PC-9 (cell line): ENCODE results near the gene SLC27A6. TPM values are rescaled to one million over a fixed set of nuclear protein-coding genes. Genes with fewer than 3 reads are reported as not detected.

Experiments used
- BruUV-seq: library from RNA; stranded (reverse); fragments of 400-500 nt; replicated peaks from 2 replicates; lab custom pipeline; 2021; lab: Mats Ljungman, UMichigan
- CTCF ChIA-PET: fragments of 300-600 bp; sonication (Branson Sonifier 250); formaldehyde crosslinking; loops from one replicate; lab custom pipeline; 2022; ENCODE audit warnings: antibody characterized with exemption; lab: Charles Lee
- POLR2A ChIA-PET: fragments of 300-600 bp; sonication (Branson Sonifier 250); formaldehyde crosslinking; loops from one replicate; lab custom pipeline; 2022; ENCODE audit warnings: antibody characterized with exemption; ENCODE audit not compliant: unreplicated experiment; lab: Charles Lee
- DNase-seq, 2 experiments: peaks; one replicate each; pipeline versions ENCODE4 v3.0.0 to v3.0.0-alpha.2; 2015 to 2022; ENCODE audit warnings: mixed read lengths in 1 of 2
- H2AFZ ChIP-seq: fragments of 200-600 bp; sonication (generic); 2 replicates; pipeline ENCODE4 v1.8.1; 2017; ENCODE audit warnings: antibody characterized with exemption
- H3F3A ChIP-seq: fragments of 200-600 bp; sonication (generic); 2 replicates; pipeline ENCODE4 v1.8.1; 2017; ENCODE audit warnings: antibody characterized with exemption, mild to moderate bottlenecking, low read depth; ENCODE audit not compliant: insufficient read depth
- H3K27ac ChIP-seq: fragments of 200-600 bp; sonication (generic); 2 replicates; pipeline ENCODE4 v1.6.1; 2016; ENCODE audit warnings: mixed run types
- H3K27me3 ChIP-seq: fragments of 200-600 bp; sonication (generic); 2 replicates; pipeline ENCODE4 v1.6.1; 2016; ENCODE audit warnings: low read depth, mixed run types; ENCODE audit not compliant: insufficient read depth
- H3K36me3 ChIP-seq: fragments of 200-600 bp; sonication (generic); 2 replicates; pipeline ENCODE4 v1.6.1; 2016; ENCODE audit warnings: low read depth, mixed run types
- H3K4me1 ChIP-seq: fragments of 200-600 bp; sonication (generic); replicated peaks from 2 replicates; pipeline ENCODE4 v1.6.1; 2016; ENCODE audit warnings: mixed run types; ENCODE audit not compliant: insufficient read depth
- H3K4me2 ChIP-seq: fragments of 200-600 bp; sonication (generic); 2 replicates; pipeline ENCODE4 v1.6.1; 2017; ENCODE audit warnings: mixed run types
- H3K4me3 ChIP-seq: fragments of 200-600 bp; sonication (generic); 2 replicates; pipeline ENCODE4 v1.6.1; 2016; ENCODE audit warnings: mixed run types
- H3K79me2 ChIP-seq: fragments of 200-600 bp; sonication (generic); 2 replicates; pipeline ENCODE4 v1.6.1; 2017; ENCODE audit warnings: low read depth, mixed run types
- H3K9me2 ChIP-seq: fragments of 200-600 bp; sonication (generic); 2 replicates; pipeline ENCODE4 v1.8.1; 2017; ENCODE audit warnings: mild to moderate bottlenecking; ENCODE audit not compliant: insufficient read depth
- H3K9me3 ChIP-seq: fragments of 200-600 bp; sonication (generic); 2 replicates; pipeline ENCODE4 v1.8.1; 2016; ENCODE audit warnings: low read depth; ENCODE audit not compliant: insufficient read depth
- H4K20me1 ChIP-seq: fragments of 200-600 bp; sonication (generic); 2 replicates; pipeline ENCODE4 v1.8.1; 2017; ENCODE audit not compliant: insufficient read depth
- CTCF ChIP-seq: fragments of 200-600 bp; sonication (generic); conservative IDR thresholded peaks from 2 replicates; pipeline ENCODE4 v1.6.1; 2017; ENCODE audit warnings: mixed run types, antibody characterized with exemption, mild to moderate bottlenecking, moderate library complexity
- EZH2 ChIP-seq: fragments of 200-600 bp; sonication (generic); IDR thresholded peaks from 2 replicates; pipeline ENCODE4 v1.8.0; 2017; ENCODE audit warnings: antibody characterized with exemption, low read depth
- intact Hi-C: fragments of 100-400 bp; cut with micrococcal nuclease; formaldehyde crosslinking; loops from one replicate; pipeline ENCODE4 v1.10.0; 2022; ENCODE audit not compliant: unreplicated experiment
- total RNA-seq: library from RNA; stranded (reverse); gene quantifications from 2 replicates; pipeline ENCODE4 v1.2.3, GENCODE V29; 2021

Gene SLC27A6
- total RNA-seq, 1 experiment from 2014 or later, result not detected

DNA sequence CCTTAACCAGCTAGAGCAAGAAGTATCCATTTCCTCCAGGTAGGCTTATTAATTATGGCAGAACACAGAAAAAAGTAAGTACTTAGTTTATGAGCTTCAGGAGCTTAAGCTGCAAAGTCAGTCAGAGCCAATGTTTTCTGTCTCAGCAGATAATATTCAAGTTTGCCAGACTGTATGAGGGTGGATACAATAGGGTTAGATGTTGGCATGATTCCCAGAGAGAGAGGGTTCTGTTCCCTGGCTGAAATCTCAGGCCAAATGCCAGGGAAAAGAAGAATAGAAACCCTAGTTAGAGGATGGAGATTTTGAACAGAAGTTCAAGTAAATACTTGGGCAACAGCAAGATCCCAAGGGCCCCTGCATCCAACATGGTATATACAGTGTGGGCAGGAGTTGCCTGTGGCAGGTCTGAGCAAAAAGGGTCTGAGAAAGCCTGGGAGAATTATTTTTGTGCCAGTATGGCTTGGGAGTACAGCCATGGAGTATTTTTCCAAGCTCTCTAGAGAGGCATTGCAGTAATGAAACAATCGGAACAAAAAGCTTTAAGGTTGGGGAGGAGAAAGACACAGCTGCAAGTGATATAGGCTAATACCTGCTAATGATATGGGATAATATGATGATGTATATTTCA is 98.3 kb downstream of the SLC27A6 start:
- H3K27ac ChIP-seq, result no peak overlapping the region
- no peaks in the 10 kb centered on the region for H3K4me1 ChIP-seq
- H3F3A ChIP-seq, result no peaks in the 10 kb centered on the region
- H4K20me1 ChIP-seq, result no peaks in the 10 kb centered on the region; the same call in 1 of the 2 replicates
- H3K4me2 ChIP-seq, result no peak overlapping the region
- no peaks in the 10 kb centered on the region for H3K27me3 ChIP-seq
- intact Hi-C loops, result no loop called here
- no peaks in the 10 kb centered on the region for H3K9me3 ChIP-seq
- no peak overlapping the region for H3K4me3 ChIP-seq
- H3K36me3 ChIP-seq, result no peaks in the 10 kb centered on the region
- BruUV-seq, result no TSS peak
- H3K9me2 ChIP-seq, result no peaks in the 10 kb centered on the region; the same call in 1 of the 2 replicates
- ChIA-PET POLR2A (no interaction called here), CTCF (no interaction called here)
- no peak overlapping the region for H2AFZ ChIP-seq
- no peak for DNase-seq
- TF ChIP-seq EZH2, result no peak
- TF ChIP-seq CTCF, result no peak
- no peaks in the 10 kb centered on the region for H3K79me2 ChIP-seq

GRCh38 chr5:129065721-129066120 is 100.4 kb downstream of the SLC27A6 start:
- CTCF ChIA-PET, result no interaction called here
- no peak for TF ChIP-seq CTCF
- no peak for TF ChIP-seq EZH2
- DNase-seq, result no peak

DNA sequence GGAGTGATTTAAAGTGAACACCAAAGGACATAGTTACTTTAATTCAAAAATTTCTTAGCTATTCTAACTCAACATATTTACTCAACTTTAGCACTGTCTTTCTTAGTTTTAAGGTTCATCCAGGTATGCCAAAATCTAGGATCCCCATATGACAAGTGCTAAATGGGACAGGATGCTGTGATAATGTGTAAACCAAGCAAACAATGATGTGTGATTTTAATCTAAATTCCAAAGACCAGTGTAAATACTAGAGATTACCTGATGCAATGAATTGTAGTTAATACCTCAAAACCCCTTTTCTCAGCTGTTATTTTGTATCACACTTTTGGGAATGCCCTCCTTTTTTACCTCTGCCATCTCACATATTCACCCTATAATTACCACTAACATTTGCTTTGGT is 102.5 kb downstream of the SLC27A6 start:
- Histone ChIP-seq H4K20me1 (no peaks in the 10 kb centered on the region; the same call in 1 of the 2 replicates), H2AFZ (no peak overlapping the region), H3K4me2 (no peak overlapping the region), H3K27me3 (no peaks in the 10 kb centered on the region), H3F3A (no peaks in the 10 kb centered on the region), H3K36me3 (no peaks in the 10 kb centered on the region), H3K4me3 (no peak overlapping the region), H3K27ac (no peak overlapping the region), H3K9me2 (no peaks in the 10 kb centered on the region; the same call in 1 of the 2 replicates), H3K4me1 (no peaks in the 10 kb centered on the region), H3K9me3 (no peaks in the 10 kb centered on the region), H3K79me2 (no peaks in the 10 kb centered on the region)
- BruUV-seq, result no TSS peak
- no peak for DNase-seq
- TF ChIP-seq CTCF (no peak), EZH2 (no peak)
- intact Hi-C loops, result no loop called here
- ChIA-PET POLR2A (no interaction called here), CTCF (no interaction called here)

More at GRCh38 chr5:129065721-129066120, 100.4 kb downstream of the SLC27A6 start:
- POLR2A ChIA-PET, result no interaction called here
- Histone ChIP-seq H3K4me1 (no peaks in the 10 kb centered on the region), H3K79me2 (no peaks in the 10 kb centered on the region), H3K4me3 (no peak overlapping the region), H3K36me3 (no peaks in the 10 kb centered on the region), H3F3A (no peaks in the 10 kb centered on the region), H4K20me1 (no peaks in the 10 kb centered on the region; the same call in 1 of the 2 replicates), H3K9me2 (no peaks in the 10 kb centered on the region; the same call in 1 of the 2 replicates), H3K27ac (no peak overlapping the region), H3K9me3 (no peaks in the 10 kb centered on the region), H2AFZ (no peak overlapping the region), H3K4me2 (no peak overlapping the region), H3K27me3 (no peaks in the 10 kb centered on the region)
- no TSS peak for BruUV-seq
- intact Hi-C loops, result no loop called here
